Uterus (tissue), 2 donors: ENCODE data around the gene GSTO1.

Source experiments
- POLR2A ChIP-seq, 2 donors: fragments of 450-650 bp; IDR thresholded peaks; one replicate each; pipeline ENCODE4 v1.6.1; 2016; ENCODE audit warnings: antibody characterized with exemption in 2 of 2, mild to moderate bottlenecking in 1 of 2, moderate library complexity in 1 of 2
- TF ChIP-seq, protein P1 (sequence below), 4 experiments: fragments of 200-600 bp in 2 of 4; fragments of 450-650 bp in 2 of 4; sonication (generic) in 2 of 4; IDR thresholded peaks; one replicate each; pipeline ENCODE4 v1.5.1; 2016 to 2019; ENCODE audit warnings: antibody characterized with exemption in 4 of 4, mild to moderate bottlenecking in 2 of 4, moderate library complexity in 1 of 4

GRCh38 chr10:104259999-104260774 is 5.5 kb downstream of the GSTO1 start:
- TF ChIP-seq POLR2A (IDR thresholded peaks at IDR 0.05) = no peak
- TF ChIP-seq, protein P1, sequence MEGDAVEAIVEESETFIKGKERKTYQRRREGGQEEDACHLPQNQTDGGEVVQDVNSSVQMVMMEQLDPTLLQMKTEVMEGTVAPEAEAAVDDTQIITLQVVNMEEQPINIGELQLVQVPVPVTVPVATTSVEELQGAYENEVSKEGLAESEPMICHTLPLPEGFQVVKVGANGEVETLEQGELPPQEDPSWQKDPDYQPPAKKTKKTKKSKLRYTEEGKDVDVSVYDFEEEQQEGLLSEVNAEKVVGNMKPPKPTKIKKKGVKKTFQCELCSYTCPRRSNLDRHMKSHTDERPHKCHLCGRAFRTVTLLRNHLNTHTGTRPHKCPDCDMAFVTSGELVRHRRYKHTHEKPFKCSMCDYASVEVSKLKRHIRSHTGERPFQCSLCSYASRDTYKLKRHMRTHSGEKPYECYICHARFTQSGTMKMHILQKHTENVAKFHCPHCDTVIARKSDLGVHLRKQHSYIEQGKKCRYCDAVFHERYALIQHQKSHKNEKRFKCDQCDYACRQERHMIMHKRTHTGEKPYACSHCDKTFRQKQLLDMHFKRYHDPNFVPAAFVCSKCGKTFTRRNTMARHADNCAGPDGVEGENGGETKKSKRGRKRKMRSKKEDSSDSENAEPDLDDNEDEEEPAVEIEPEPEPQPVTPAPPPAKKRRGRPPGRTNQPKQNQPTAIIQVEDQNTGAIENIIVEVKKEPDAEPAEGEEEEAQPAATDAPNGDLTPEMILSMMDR (IDR thresholded peaks at IDR 0.05) = no peak
